Fibroblast of villous mesenchyme (primary cell): ENCODE measurements around the gene PRKN. TPM values are rescaled to one million over a fixed set of nuclear protein-coding genes. Genes with fewer than 3 reads are reported as not detected.

Experiments used
- DNase-seq: peaks from one replicate; pipeline ENCODE4 v3.0.0-alpha.2; 2010; ENCODE audit warnings: low read depth
- H3K4me3 ChIP-seq: 2 replicates; pipeline ENCODE4 v1.5.1; 2011; ENCODE audit warnings: low read depth, mild to moderate bottlenecking, low read length
- CTCF ChIP-seq: IDR thresholded peaks from 2 replicates; pipeline ENCODE4 v1.5.1; 2012; ENCODE audit warnings: low read depth, mild to moderate bottlenecking, low read length; ENCODE audit not compliant: insufficient read depth
- total RNA-seq: library from RNA; depleted of rRNA; stranded (reverse); fragments of >200 nt; gene quantifications from 2 replicates; pipeline ENCODE4 v1.2.3, GENCODE V29; 2012

The PRKN gene
- total RNA-seq, 1 donor: 2.2 TPM

GRCh38 chr6:161393292-161393691 is 1334.3 kb downstream of the PRKN start:
- TF ChIP-seq CTCF: no peak
- no peak overlapping the region for H3K4me3 ChIP-seq
- no peak for DNase-seq

- H3K4me3 ChIP-seq: no peak overlapping the region
- TF ChIP-seq CTCF: no peak
- no peak for DNase-seq
These were observed 1337.8 kb downstream of the PRKN start for GRCh38 chr6:161389756-161390155.

GRCh38 chr6:161383951-161384350 is 1343.6 kb downstream of the PRKN start:
- TF ChIP-seq CTCF: no peak
- no peak overlapping the region for H3K4me3 ChIP-seq
- no peak for DNase-seq

GRCh38 chr6:161379834-161380582 is 1347.6 kb downstream of the PRKN start:
- no peak overlapping the region for H3K4me3 ChIP-seq
- no peak for TF ChIP-seq CTCF
- peak; percentile 71 for DNase-seq

GRCh38 chr6:161378115-161378514 is 1349.5 kb downstream of the PRKN start:
- DNase-seq: no peak
- TF ChIP-seq CTCF: no peak
- H3K4me3 ChIP-seq: no peak overlapping the region

GRCh38 chr6:161377116-161377515 is 1350.5 kb downstream of the PRKN start:
- no peak for TF ChIP-seq CTCF
- DNase-seq: no peak
- no peak overlapping the region for H3K4me3 ChIP-seq

GRCh38 chr6:161376367-161376766 is 1351.2 kb downstream of the PRKN start:
- DNase-seq: no peak
- TF ChIP-seq CTCF: no peak
- no peak overlapping the region for H3K4me3 ChIP-seq
